Right forelimb (tissue), 1 donor: Measurements from ENCODE around the gene CHST13.

Experiments
- DNase-seq: peaks from one replicate; pipeline ENCODE4 v3.0.0-alpha.2; 2018

CHST13 gene

GRCh38 chr3:126488185-126488584, 35.8 kb upstream of the CHST13 start:
- no peak for DNase-seq

GRCh38 chr3:126488886-126489569, 34.9 kb upstream of the CHST13 start:
- no peak for DNase-seq

GRCh38 chr3:126490619-126491018, 33.3 kb upstream of the CHST13 start:
- no peak for DNase-seq

- DNase-seq, result no peak
Measured at GRCh38 chr3:126491221-126492013, 32.5 kb upstream of the CHST13 start.

GRCh38 chr3:126493051-126493450, 30.9 kb upstream of the CHST13 start:
- no peak for DNase-seq

- no peak for DNase-seq
Measured at GRCh38 chr3:126493739-126494138, 30.2 kb upstream of the CHST13 start.

- DNase-seq, result no peak
Measured at GRCh38 chr3:126494204-126494969, 29.6 kb upstream of the CHST13 start.

- no peak for DNase-seq
Measured at GRCh38 chr3:126494970-126495230, 29.1 kb upstream of the CHST13 start.

GRCh38 chr3:126495786-126496185, 28.2 kb upstream of the CHST13 start:
- DNase-seq, result no peak

GRCh38 chr3:126496894-126497850, 26.8 kb upstream of the CHST13 start:
- no peak for DNase-seq

- DNase-seq, result no peak
Measured at GRCh38 chr3:126497956-126498355, 26.0 kb upstream of the CHST13 start.

GRCh38 chr3:126498461-126498860, 25.5 kb upstream of the CHST13 start:
- no peak for DNase-seq

GRCh38 chr3:126498929-126499328, 25.0 kb upstream of the CHST13 start:
- DNase-seq, result no peak

GRCh38 chr3:126499401-126499800, 24.6 kb upstream of the CHST13 start:
- DNase-seq, result no peak

- no peak for DNase-seq
Measured at GRCh38 chr3:126500016-126500415, 23.9 kb upstream of the CHST13 start.

GRCh38 chr3:126501054-126501453, 22.9 kb upstream of the CHST13 start:
- DNase-seq, result no peak

GRCh38 chr3:126501736-126502135, 22.2 kb upstream of the CHST13 start:
- no peak for DNase-seq

- DNase-seq, result no peak
Measured at GRCh38 chr3:126502656-126503055, 21.3 kb upstream of the CHST13 start.

GRCh38 chr3:126503701-126504100, 20.3 kb upstream of the CHST13 start:
- DNase-seq, result no peak

- DNase-seq, result no peak
Measured at GRCh38 chr3:126507886-126508285, 16.1 kb upstream of the CHST13 start.

- no peak for DNase-seq
Measured at GRCh38 chr3:126508564-126508964, 15.4 kb upstream of the CHST13 start.

- no peak for DNase-seq
Measured at GRCh38 chr3:126509597-126510307, 14.2 kb upstream of the CHST13 start.
